ENCODE measurements around the gene RNF220. TPM values are rescaled to one million over a fixed set of nuclear protein-coding genes. Genes with fewer than 3 reads are reported as not detected.

RNF220 gene
- total and polyA plus RNA-seq, 9 of the 15 experiments (the other 6 are each of a cell fraction or from before 2014, with no cell fraction given), result 5.1 to 117 (median 66.9) TPM

GRCh38 chr1:44609768-44610526 is 204.9 kb downstream of the RNF220 start (continued):
- peak in 1 of 2 experiments; percentile 49; a peak in 1 of 3 replicates for TF ChIP-seq CBX3 (IDR thresholded peaks at IDR 0.05; ENCODE audit: borderline replicate concordance in 1 of 2, low read length in 2 of 2)
- TF ChIP-seq TCF7 (IDR thresholded peaks at IDR 0.05; ENCODE audit: borderline replicate concordance), result no peak
- peak; percentile 35 for TF ChIP-seq ZFP36 (IDR thresholded peaks at IDR 0.05; ENCODE audit: low read depth, low read length, partially characterized antibody)
- no peak for TF ChIP-seq KAT2B (IDR thresholded peaks at IDR 0.05; ENCODE audit: low read depth, low read length)
- peak; percentile 94 to 95 for TF ChIP-seq KDM1A (IDR thresholded peaks at IDR 0.05)
- no peak for TF ChIP-seq MCM2 (IDR thresholded peaks at IDR 0.05; ENCODE audit: low read depth)
- TF ChIP-seq ARID1B (IDR thresholded peaks at IDR 0.05), result peak; percentile 91
- peak; percentile 87 for TF ChIP-seq SMAD4 (CRISPR knock-in tag; conservative IDR thresholded peaks at IDR 0.05)
- TF ChIP-seq GATA2 (CRISPR knock-in tag; IDR thresholded peaks at IDR 0.05), result peak; percentile 75
- 0 out of 4 replicates have a peak, but pooled peaks of 1 of the 2 experiments have one; percentile 11 for TF ChIP-seq NRF1 (conservative IDR thresholded peaks at IDR 0.05 in 1 of 2, IDR thresholded peaks at IDR 0.05 in 1 of 2)
- TF ChIP-seq CHD1 (IDR thresholded peaks at IDR 0.05; ENCODE audit: low read length), result no peak
- peak; percentile 72 for TF ChIP-seq BCOR (IDR thresholded peaks at IDR 0.05)
- TF ChIP-seq ZFPM2 (CRISPR knock-in tag; IDR thresholded peaks at IDR 0.05), result no peak
- TF ChIP-seq ZFX (CRISPR knock-in tag; IDR thresholded peaks at IDR 0.05), result no peak
- TF ChIP-seq EHMT2 (IDR thresholded peaks at IDR 0.05), result no peak
- TF ChIP-seq MYC (IDR thresholded peaks at IDR 0.05; ENCODE audit: low read depth, low read length), result 0 out of 2 replicates have a peak, but pooled peaks have one; percentile 12
- no peak for TF ChIP-seq MYC (CRISPR knock-in tag; IDR thresholded peaks at IDR 0.05; ENCODE audit: borderline replicate concordance, low read depth)
- peak; percentile 88 for TF ChIP-seq NCOR1 (IDR thresholded peaks at IDR 0.05)
- no peak for TF ChIP-seq CAMTA2 (CRISPR knock-in tag; conservative IDR thresholded peaks at IDR 0.05)
- peak; percentile 71 for TF ChIP-seq PBX2 (CRISPR knock-in tag; IDR thresholded peaks at IDR 0.05; ENCODE audit: low read depth)
- TF ChIP-seq PBX2 (tag; conservative IDR thresholded peaks at IDR 0.05; ENCODE audit: low read depth), result peak; percentile 90
- no peak for TF ChIP-seq NCOA6 (IDR thresholded peaks at IDR 0.05)
- peak in 1 of 2 experiments; percentile 61; a peak in 1 of 4 replicates for TF ChIP-seq TBL1XR1 (IDR thresholded peaks at IDR 0.05; ENCODE audit: low read length in 2 of 2)
- TF ChIP-seq ZNF717 (CRISPR knock-in tag; IDR thresholded peaks at IDR 0.05), result no peak
- no peak for TF ChIP-seq ZBTB12 (CRISPR knock-in tag; IDR thresholded peaks at IDR 0.05)

All from K562 (cell line).